HCT116 (cell line): Measurements from ENCODE around the gene TENM4. TPM values are rescaled to one million over a fixed set of nuclear protein-coding genes. Genes with fewer than 3 reads are reported as not detected.

Experiments used
- ATAC-seq: fragments of 200-7000 bp; cut with Tn5 transposase; 2 replicates; pipeline ENCODE4 v1.9.1; 2020; ENCODE audit warnings: mild to moderate bottlenecking, moderate library complexity
- BruUV-seq: library from RNA; stranded (reverse); fragments of 400-500 nt; replicated peaks from 2 replicates; lab custom pipeline; 2021; lab: Mats Ljungman, UMichigan
- CTCF ChIA-PET: fragments of 300-600 bp; sonication (Branson Sonifier 250); formaldehyde crosslinking; loops from one replicate; lab custom pipeline; 2021; ENCODE audit warnings: antibody characterized with exemption; lab: Charles Lee
- POLR2A ChIA-PET: fragments of 300-600, 350-600 bp; sonication (Branson Sonifier 250); formaldehyde crosslinking; loops from one replicate; lab custom pipeline; 2021; ENCODE audit warnings: antibody characterized with exemption; lab: Charles Lee
- RAD21 ChIA-PET, 2 experiments: fragments of 300-600 bp; sonication (Branson Sonifier 250); formaldehyde crosslinking; loops; one replicate each; lab custom pipeline; 2023; ENCODE audit warnings: low total read pairs in 2 of 2; ENCODE audit not compliant: uncharacterized antibody in 2 of 2, unreplicated experiment in 2 of 2, low non-redundant PET in 1 of 2; lab: Charles Lee
- DNase-seq: peaks from one replicate; pipeline ENCODE4 v3.0.0-alpha.2; 2010; ENCODE audit warnings: low read depth, low spot score
- H2AFZ ChIP-seq: fragments of 200-600 bp; shearing (Covaris generic), sonication (generic); 2 replicates; pipeline ENCODE4 v1.6.1; 2017; ENCODE audit warnings: low read depth, mixed run types, mixed read lengths, antibody characterized with exemption, low read length; ENCODE audit not compliant: poor library complexity, severe bottlenecking
- H3K27ac ChIP-seq: 2 replicates; pipeline ENCODE4 v1.5.1; 2012; ENCODE audit warnings: low read depth, low read length
- H3K27me3 ChIP-seq: fragments of 200-600 bp; sonication (generic); 2 replicates; pipeline ENCODE4 v1.6.1; 2016; ENCODE audit warnings: mixed run types, low read length, mixed read lengths; ENCODE audit not compliant: insufficient read depth
- H3K36me3 ChIP-seq, 2 experiments: fragments of 200-500 bp in 1 of 2; fragments of 200-600 bp in 1 of 2; sonication (Bioruptor generic) in 1 of 2; sonication (generic) in 1 of 2; 2 replicates each; pipeline versions ENCODE4 v1.5.1 to v1.6.1; 2014 to 2016; ENCODE audit warnings: low read length in 2 of 2, inconsistent platforms in 1 of 2, mixed read lengths in 1 of 2, mixed run types in 1 of 2; ENCODE audit not compliant: insufficient read depth in 2 of 2, control insufficient read depth in 1 of 2
- H3K4me1 ChIP-seq, 2 experiments: fragments of 200-600 bp in 1 of 2; sonication (generic) in 1 of 2; 2 replicates each; pipeline versions ENCODE4 v1.5.1 to v1.6.1; 2012 to 2017; ENCODE audit warnings: low read length in 2 of 2, inconsistent platforms in 1 of 2, mild to moderate bottlenecking in 1 of 2, mixed read lengths in 1 of 2, mixed run types in 1 of 2, moderate library complexity in 1 of 2; ENCODE audit not compliant: insufficient read depth in 2 of 2, control insufficient read depth in 1 of 2
- H3K4me2 ChIP-seq: fragments of 200-600 bp; sonication (generic); 2 replicates; pipeline ENCODE4 v1.6.1; 2017; ENCODE audit warnings: mixed run types, low read length, mixed read lengths
- H3K4me3 ChIP-seq, 2 experiments: fragments of 200-600 bp in 1 of 2; sonication (generic) in 1 of 2; replicated peaks in 1 of 2; 2 replicates each; pipeline ENCODE4 v1.5.1; 2011 to 2016; ENCODE audit warnings: low read length in 2 of 2, control low read depth in 1 of 2, low read depth in 1 of 2, mild to moderate bottlenecking in 1 of 2, mixed read lengths in 1 of 2, mixed run types in 1 of 2
- H3K79me2 ChIP-seq: fragments of 200-600 bp; sonication (generic); 2 replicates; pipeline ENCODE4 v1.6.1; 2017; ENCODE audit warnings: mild to moderate bottlenecking, mixed run types, low read length, moderate library complexity, mixed read lengths; ENCODE audit not compliant: insufficient read depth
- H3K9ac ChIP-seq: fragments of 200-600 bp; sonication (generic); 2 replicates; pipeline ENCODE4 v1.6.1; 2016; ENCODE audit warnings: low read length, mixed read lengths
- H3K9me2 ChIP-seq: fragments of 200-600 bp; sonication (generic), shearing (Covaris generic); 2 replicates; pipeline ENCODE4 v1.6.1; 2017; ENCODE audit warnings: mixed run types, mild to moderate bottlenecking, moderate library complexity; ENCODE audit not compliant: insufficient read depth
- H3K9me3 ChIP-seq, 2 experiments: fragments of 200-500 bp in 1 of 2; fragments of 200-600 bp in 1 of 2; sonication (Bioruptor generic) in 1 of 2; sonication (generic) in 1 of 2; 2 replicates each; pipeline ENCODE4 v1.6.1; 2014 to 2017; ENCODE audit warnings: low read length in 2 of 2, mixed read lengths in 2 of 2, inconsistent platforms in 1 of 2, low read depth in 1 of 2, mild to moderate bottlenecking in 1 of 2, mixed run types in 1 of 2, moderate library complexity in 1 of 2; ENCODE audit not compliant: control insufficient read depth in 1 of 2, insufficient read depth in 1 of 2
- H4K20me1 ChIP-seq: fragments of 200-600 bp; sonication (generic), shearing (Covaris generic); 2 replicates; pipeline ENCODE4 v1.6.1; 2017; ENCODE audit warnings: mixed run types, mild to moderate bottlenecking, moderate library complexity; ENCODE audit not compliant: insufficient read depth
- ELF1 ChIP-seq: IDR thresholded peaks from 2 replicates; pipeline ENCODE4 v1.6.1; 2012; ENCODE audit warnings: low read depth, borderline replicate concordance
- JUND ChIP-seq: IDR thresholded peaks from 2 replicates; pipeline ENCODE4 v1.6.1; 2012
- SP1 ChIP-seq: IDR thresholded peaks from 2 replicates; pipeline ENCODE4 v1.6.1; 2012; ENCODE audit warnings: low read depth
- YY1 ChIP-seq: IDR thresholded peaks from 2 replicates; pipeline ENCODE4 v1.6.1; 2011; ENCODE audit warnings: low read length, low read depth, moderate library complexity, mild to moderate bottlenecking; ENCODE audit not compliant: insufficient replicate concordance; ENCODE audit errors: extremely low read depth
- intact Hi-C: fragments of 100-400 bp; cut with micrococcal nuclease; formaldehyde crosslinking; loops from 2 replicates; pipeline ENCODE4 v1.10.0; 2022
- total RNA-seq: library from RNA; stranded (reverse); gene quantifications from one replicate; pipeline ENCODE4 v1.2.1, GENCODE V29; 2021; ENCODE audit not compliant: unreplicated experiment
- TF ChIP-seq, protein P1 (sequence below): IDR thresholded peaks from 2 replicates; pipeline ENCODE4 v1.6.1; 2012

Gene TENM4
- total RNA-seq, 1 experiment from 2014 or later, result 0.05 TPM

DNA sequence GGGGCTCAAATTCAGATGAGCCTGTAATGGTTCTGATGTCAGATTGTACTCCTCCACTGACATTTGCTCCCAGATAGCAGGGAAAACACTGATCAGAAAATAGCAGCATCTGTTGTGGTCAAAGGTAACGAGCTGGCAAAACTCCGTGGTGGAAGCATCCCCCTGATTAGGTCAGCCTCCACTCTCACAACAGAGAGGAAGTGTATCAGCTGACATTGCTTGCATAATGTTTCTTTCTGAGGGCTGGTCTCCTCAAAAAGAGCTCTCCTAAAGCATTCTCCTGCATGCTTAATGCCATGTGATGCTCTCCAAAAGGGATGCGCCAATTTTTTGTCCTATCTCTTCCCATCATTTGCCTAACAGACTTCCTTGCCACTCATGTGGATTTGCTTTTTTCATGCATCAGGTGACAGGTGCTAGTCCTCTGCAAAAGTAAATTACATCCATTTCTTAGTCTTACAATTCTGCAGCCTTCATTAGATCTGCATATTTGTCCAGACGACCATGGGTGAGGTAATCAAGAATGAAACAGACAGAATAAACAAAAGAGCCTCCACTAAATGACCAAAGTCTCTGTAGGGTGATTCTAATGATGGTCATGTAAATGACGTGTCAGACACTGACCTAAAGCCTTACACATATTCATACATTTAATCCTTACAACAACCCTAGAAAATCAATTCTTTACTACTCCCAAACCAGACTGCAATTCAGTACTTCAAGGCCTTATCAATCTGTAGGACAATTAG, 6.4 kb upstream of the TENM4 start:
- intact Hi-C loops, result no loop called here
- Histone ChIP-seq H2AFZ (no peak overlapping the region), H3K9me2 (no peaks in the 10 kb centered on the region), H3K4me1 (no peaks in the 10 kb centered on the region), H3K79me2 (no peaks in the 10 kb centered on the region), H3K4me3 (no peak overlapping the region), H3K27me3 (no peaks in the 10 kb centered on the region), H3K9ac (no peak overlapping the region), H3K4me2 (no peak overlapping the region)
- no peak for DNase-seq
- CTCF ChIA-PET, result no interaction called here
- BruUV-seq, result no TSS peak
- ATAC-seq, result no peak
- TF ChIP-seq ELF1 (no peak), SP1 (no peak)
- TF ChIP-seq, all 23 proteins: peak for 0
- Histone ChIP-seq H3K9me3 (no peaks in the 10 kb centered on the region), H3K27ac (no peak overlapping the region), H3K36me3 (no peaks in the 10 kb centered on the region), H4K20me1 (no peaks in the 10 kb centered on the region)
- ChIA-PET POLR2A (no interaction called here), RAD21 (no interaction called here)

DNA sequence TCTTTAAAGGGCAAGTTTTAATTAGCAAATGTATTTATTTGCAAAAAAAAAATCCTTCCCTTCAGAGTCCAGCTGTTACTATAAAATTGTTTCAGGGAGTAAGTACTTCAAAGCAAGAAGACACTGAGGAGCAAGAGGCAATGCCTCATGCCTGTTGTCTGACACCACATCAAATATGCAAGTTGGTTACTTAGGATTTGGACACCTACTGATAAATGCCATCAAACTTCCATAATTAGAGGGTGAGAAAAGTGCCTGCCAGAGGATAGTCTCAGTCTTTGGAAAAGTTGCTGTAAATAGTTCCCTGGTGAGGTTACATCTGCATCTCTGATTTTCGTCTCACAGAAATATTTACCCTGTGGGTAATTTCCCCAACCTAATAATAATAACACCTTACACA, 4.1 kb upstream of the TENM4 start:
- H3K36me3 ChIP-seq, result no peaks in the 10 kb centered on the region
- H3K4me3 ChIP-seq, result no peak overlapping the region
- ChIA-PET RAD21 (no interaction called here), POLR2A (no interaction called here), CTCF (no interaction called here)
- no peaks in the 10 kb centered on the region for H3K4me1 ChIP-seq
- H3K27me3 ChIP-seq, result no peaks in the 10 kb centered on the region
- BruUV-seq, result no TSS peak
- no peak overlapping the region for H3K9ac ChIP-seq
- H3K4me2 ChIP-seq, result no peak overlapping the region
- intact Hi-C loops, result no loop called here
- H4K20me1 ChIP-seq, result no peaks in the 10 kb centered on the region
- ATAC-seq (no peak), DNase-seq (no peak)
- no peaks in the 10 kb centered on the region for H3K9me2 ChIP-seq
- no peaks in the 10 kb centered on the region for H3K79me2 ChIP-seq
- H3K9me3 ChIP-seq, result no peaks in the 10 kb centered on the region
- no peak for TF ChIP-seq YY1
- TF ChIP-seq, protein P1, sequence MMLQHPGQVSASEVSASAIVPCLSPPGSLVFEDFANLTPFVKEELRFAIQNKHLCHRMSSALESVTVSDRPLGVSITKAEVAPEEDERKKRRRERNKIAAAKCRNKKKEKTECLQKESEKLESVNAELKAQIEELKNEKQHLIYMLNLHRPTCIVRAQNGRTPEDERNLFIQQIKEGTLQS, result no peak
- no peak for TF ChIP-seq JUND
- no peak for TF ChIP-seq SP1
- H2AFZ ChIP-seq, result no peak overlapping the region
- H3K27ac ChIP-seq, result no peak overlapping the region
